Stimulated activated CD4-positive, alpha-beta T cell treated with anti-CD3 and anti-CD28 coated beads, Interleukin-2, amount 100 ng/mL, for 4 hours (primary cell): Measurements from ENCODE around the gene KAZN.

ENCODE experiments used
- DNase-seq: peaks from one replicate; pipeline ENCODE4 v3.0.0-alpha.2; 2020; ENCODE audit warnings: low read depth

The KAZN gene

GRCh38 chr1:14987829-14988603 is 389.5 kb downstream of the KAZN start:
- no peak for DNase-seq

DNA sequence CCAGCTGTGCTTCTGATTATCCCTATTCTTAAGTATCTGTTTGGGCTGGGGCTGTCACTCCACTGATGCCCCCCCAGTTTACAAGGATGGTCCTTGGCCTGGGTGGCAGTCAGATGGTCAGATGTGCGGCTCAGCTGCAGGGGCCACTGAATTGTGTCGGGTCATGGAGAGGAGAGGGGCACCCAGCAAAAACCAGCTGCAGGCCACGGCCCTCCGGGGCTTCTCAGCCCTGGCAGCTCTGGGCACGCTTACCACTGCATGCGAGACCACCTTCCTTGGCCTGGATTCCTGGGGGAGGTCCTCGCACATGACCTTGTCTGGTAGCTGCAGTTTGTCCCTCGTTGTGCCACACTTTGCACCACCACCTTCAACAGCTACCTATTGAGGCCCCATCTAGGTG is 390.2 kb downstream of the KAZN start:
- no peak for DNase-seq

- DNase-seq, result no peak
Measured at GRCh38 chr1:14989931-14990728, 391.6 kb downstream of the KAZN start.

- DNase-seq, result no peak
Measured at GRCh38 chr1:14993414-14993813, 394.9 kb downstream of the KAZN start.

GRCh38 chr1:14994148-14994547 is 395.7 kb downstream of the KAZN start:
- DNase-seq, result no peak

DNA sequence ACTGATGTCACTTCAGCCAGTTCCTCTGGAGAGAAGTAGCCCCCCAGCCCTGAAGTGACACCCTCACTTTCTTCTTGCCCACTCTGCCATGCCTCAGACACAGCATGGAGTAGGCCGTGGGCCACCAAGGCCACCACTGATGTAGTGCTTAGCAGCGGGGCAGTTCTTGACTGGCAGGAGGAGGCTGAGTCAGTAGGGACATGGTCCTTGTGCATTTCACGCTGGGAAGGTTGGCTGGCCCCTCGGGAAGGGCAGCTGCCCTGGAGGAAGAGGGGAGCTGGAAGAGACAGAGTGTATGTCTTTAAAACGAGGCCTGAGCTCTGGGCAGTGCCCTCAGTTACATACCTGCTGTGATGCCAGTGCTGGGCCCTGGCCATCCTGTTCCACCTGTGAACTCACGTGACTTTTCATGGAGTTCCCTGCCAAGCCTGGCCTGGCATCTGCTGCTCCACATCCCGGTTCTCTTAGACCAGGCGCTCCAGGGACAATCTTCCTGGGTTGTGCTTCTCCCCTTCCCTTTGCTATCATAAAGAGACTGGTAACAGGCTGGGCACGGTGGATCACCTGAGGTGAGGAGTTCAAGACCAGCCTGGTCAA is 396.5 kb downstream of the KAZN start:
- DNase-seq, result no peak

DNA sequence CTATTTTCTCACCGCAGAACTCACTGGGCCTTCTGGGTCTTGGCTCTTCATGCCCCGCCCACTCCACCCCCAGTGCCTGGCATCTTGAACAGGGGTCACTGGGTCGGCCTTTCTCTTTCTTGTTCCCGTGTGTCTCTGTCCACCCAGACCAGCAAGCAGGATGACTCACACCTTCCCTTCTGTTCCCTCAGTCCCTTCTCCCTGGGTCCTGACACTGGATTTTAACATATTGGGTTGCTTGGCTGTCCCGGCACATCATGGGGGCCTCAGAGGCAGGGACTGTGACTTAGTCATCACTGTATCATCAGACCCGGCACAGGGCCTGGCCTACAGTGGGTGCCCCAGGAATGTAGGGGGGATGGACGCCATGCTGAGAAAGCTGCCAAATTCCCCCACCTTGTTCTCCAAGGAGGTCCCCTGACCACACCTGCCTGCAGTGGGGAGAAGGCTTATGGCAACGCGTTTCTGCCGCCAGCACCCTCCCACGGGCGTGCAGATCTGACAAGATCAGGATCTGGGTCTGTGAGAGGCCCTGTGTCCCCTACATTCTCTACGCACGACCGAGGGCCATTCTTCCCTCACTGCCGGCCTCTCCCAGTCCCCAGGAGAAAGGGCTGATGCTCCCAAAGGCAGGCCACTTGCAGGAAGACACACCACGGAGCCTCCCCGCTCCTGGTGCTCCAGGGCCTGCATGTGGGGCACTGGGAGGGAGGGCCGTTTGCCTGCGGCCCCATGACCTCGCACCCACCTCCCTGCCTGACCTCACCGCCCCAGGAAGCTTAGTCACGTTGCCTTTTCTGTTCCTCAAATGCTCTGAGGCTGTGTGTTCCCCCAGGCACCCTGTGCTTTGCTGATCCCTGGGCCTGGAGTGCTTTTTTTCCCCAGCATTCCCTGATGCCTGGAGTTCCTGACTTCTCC is 397.9 kb downstream of the KAZN start:
- DNase-seq, result no peak

GRCh38 chr1:14997646-14998276 is 399.3 kb downstream of the KAZN start:
- DNase-seq, result no peak

DNA sequence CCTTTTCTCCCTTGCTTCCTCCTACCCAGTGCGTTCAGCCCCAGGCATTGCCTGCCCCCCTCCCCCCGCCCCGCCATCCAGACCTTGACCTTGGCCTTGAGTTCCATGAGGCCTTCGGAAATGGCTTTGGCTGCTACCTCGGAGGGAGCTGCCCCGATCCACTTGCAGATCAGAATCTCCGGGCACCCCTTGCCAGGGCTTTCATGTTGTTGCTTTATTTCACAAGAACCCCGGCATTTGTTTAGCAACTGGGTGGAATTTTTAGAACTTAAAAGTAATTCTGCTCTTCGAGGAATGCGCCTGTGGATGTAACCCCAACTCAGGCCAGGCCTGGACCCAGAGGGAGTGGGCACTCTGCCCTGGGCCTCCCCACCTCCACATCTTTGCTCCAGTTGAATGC is 401.0 kb downstream of the KAZN start:
- DNase-seq, result no peak

GRCh38 chr1:15000030-15000429 is 401.5 kb downstream of the KAZN start:
- no peak for DNase-seq

GRCh38 chr1:15000671-15001070 is 402.2 kb downstream of the KAZN start:
- DNase-seq, result no peak

GRCh38 chr1:15001317-15001915 is 402.9 kb downstream of the KAZN start:
- DNase-seq, result no peak

GRCh38 chr1:15002325-15002724 is 403.8 kb downstream of the KAZN start:
- no peak for DNase-seq

GRCh38 chr1:15004396-15004795 is 405.9 kb downstream of the KAZN start:
- DNase-seq, result no peak

DNA sequence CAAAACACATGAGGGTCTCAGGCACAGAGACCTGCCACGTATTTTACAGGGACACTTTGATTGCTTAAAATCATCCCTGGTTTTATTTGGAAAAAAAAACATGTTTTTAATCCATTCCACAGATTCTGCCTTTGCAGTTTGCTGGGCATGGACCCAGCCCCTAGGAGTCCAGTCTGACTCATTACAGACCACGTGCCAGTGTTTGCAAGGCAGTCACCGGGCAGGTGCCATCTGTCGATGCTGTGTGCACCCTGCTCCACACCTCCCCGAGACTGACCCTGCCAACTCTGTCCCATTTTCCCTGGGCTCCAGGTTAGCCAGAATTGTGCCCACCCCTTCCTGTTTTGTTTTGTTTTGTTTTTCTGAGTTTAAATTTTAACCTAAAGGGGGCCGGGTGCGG is 406.6 kb downstream of the KAZN start:
- no peak for DNase-seq

DNA sequence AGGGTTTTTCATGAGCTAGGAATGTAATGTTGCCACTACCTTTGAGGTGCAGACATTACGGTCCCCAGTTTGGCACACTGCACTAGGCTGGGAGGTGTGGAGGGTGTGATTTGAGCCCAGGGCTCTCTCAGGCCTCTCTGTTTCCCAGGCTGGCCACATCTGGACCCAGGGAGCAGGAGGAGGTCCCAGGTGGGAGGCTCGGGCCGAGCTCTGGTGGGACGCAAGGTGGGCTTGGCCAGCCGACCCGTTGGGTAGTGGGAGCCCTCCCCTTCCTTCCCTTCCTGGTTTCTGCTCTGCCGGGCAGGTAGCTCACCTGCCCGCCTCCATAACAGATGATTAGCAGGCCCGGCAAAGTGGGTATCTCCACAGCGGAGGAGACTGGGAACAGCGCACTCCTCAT is 408.9 kb downstream of the KAZN start:
- no peak for DNase-seq

DNA sequence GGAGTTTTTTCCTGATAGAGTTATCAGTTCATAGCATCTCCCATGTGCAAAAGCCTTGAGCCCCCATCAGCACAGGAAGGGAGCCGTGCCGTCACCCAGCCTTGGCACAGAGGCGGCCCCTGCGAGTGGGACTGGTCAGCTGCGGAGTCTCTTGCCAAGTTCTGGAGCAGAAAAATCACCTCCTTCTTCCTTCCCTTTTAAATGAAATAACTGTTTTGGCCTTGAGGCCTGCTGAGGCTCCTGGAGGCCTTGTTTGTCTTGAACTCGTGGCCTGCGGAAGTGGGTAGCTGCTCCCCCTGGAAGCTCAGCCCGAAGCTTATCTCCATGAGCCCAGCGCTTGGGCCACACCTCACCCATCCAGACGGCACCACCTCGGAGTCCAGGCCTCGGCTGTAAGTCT is 409.4 kb downstream of the KAZN start:
- no peak for DNase-seq

DNA sequence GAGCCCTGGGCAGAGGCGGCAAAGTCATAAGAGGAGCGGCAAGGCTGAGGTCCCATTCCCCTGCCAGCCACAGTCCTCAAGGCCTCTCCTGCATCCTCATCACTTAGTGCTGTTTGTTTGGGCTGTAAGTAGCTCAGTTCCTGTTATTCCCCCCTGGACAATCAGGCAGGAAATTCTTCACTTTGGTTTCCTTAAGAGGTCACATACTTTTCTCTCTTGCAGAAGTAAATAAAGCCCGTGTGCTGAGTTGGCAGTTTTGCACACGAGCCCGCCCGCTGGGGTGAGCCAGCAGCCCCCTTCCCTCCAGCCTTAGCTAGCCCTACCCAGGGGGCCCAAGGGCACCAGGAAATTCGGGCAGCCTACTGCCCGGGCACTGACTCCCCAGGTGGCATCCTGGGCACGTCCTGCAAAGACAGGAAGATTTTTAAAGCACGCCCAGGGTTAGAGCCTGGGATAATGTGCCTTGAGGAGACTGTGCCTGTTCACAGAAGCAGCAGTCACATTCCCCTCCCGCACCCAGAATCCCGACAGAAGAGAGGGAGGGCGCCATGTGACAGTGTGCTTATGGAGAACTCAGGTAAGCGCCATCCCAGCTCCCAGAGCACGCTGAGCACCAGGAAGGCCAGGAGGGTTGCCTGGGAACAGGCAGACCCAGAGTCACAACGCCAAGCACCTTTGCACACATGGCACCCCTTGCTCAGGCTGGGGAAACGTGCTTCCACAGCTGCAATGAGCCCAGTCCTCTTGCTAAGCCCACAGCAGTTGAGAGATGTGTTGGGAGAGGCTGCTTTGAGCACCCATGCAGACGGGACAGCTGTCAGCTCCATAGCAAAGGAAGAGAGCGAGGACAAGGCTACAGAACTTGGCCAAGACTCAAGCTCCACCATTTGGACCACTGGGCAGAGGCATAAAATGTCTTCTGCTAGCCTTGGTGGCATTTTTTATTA is 410.6 kb downstream of the KAZN start:
- DNase-seq, result no peak

- DNase-seq, result no peak
Measured at GRCh38 chr1:15011160-15011559, 412.7 kb downstream of the KAZN start.

DNA sequence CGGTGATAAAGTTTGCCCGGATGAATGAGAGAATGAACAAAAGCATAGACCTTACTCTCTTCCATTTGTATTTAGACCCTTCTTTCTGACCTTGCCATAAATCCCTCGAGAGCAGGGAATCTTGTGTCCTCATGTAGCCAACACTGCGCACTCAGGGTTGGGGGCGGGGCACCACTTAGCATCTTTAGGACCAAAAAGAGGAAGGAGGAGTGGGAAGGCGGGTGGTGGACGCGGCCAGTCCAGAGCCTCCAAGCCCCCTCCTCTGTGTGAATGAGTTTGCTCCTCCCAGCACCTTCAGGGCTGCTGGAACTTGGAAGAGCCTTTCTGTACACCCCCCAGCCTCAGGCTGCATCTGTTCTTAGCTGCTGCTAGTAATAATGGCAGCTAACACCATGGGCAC is 413.2 kb downstream of the KAZN start:
- DNase-seq, result no peak
